NCI-H748 (cell line): ENCODE data around the gene CXCL14.

Source experiments
- DNase-seq: peaks from one replicate; lab custom pipeline; 2025; ENCODE audit not compliant: unreplicated experiment; lab: John Stamatoyannopoulos, UW

The CXCL14 gene

GRCh38 chr5:135578685-135579341 is at the start of gene CXCL14:
TSS of gene CXCL14 (minus strand) at chr5:135578991. CDS start at chr5:135578778, 213 bp downstream.
- peak; percentile 59 for DNase-seq

GRCh38 chr5:135626636-135627035 is 47.8 kb upstream of the CXCL14 start:
- no peak for DNase-seq

GRCh38 chr5:135625961-135626360 is 47.2 kb upstream of the CXCL14 start:
- no peak for DNase-seq

- DNase-seq, result no peak
These were observed 46.7 kb upstream of the CXCL14 start for GRCh38 chr5:135625486-135625885.

GRCh38 chr5:135625061-135625460 is 46.3 kb upstream of the CXCL14 start:
- DNase-seq, result no peak

- no peak for DNase-seq
These were observed 44.5 kb upstream of the CXCL14 start for GRCh38 chr5:135623186-135623715.

GRCh38 chr5:135615581-135616260 is 36.9 kb upstream of the CXCL14 start:
- DNase-seq, result no peak

- DNase-seq, result no peak
These were observed 36.4 kb upstream of the CXCL14 start for GRCh38 chr5:135615171-135615570.

GRCh38 chr5:135609981-135610380 is 31.2 kb upstream of the CXCL14 start:
- no peak for DNase-seq

GRCh38 chr5:135608761-135609443 is 30.1 kb upstream of the CXCL14 start:
- no peak for DNase-seq

- DNase-seq, result no peak
These were observed 29.6 kb upstream of the CXCL14 start for GRCh38 chr5:135608361-135608760.

- DNase-seq, result no peak
These were observed 27.6 kb upstream of the CXCL14 start for GRCh38 chr5:135606431-135606830.

- DNase-seq, result no peak
These were observed 26.4 kb upstream of the CXCL14 start for GRCh38 chr5:135605221-135605620.

GRCh38 chr5:135604056-135604455 is 25.3 kb upstream of the CXCL14 start:
- no peak for DNase-seq

- peak; percentile 48 for DNase-seq
These were observed 24.3 kb upstream of the CXCL14 start for GRCh38 chr5:135602882-135603721.

GRCh38 chr5:135601466-135601865 is 22.7 kb upstream of the CXCL14 start:
- no peak for DNase-seq

- no peak for DNase-seq
These were observed 22.2 kb upstream of the CXCL14 start for GRCh38 chr5:135600971-135601381.

GRCh38 chr5:135600152-135600570 is 21.4 kb upstream of the CXCL14 start:
- DNase-seq, result no peak

GRCh38 chr5:135599421-135600151 is 20.8 kb upstream of the CXCL14 start:
- DNase-seq, result no peak

GRCh38 chr5:135598691-135599395 is 20.1 kb upstream of the CXCL14 start:
- no peak for DNase-seq
